CD4-positive, alpha-beta T cell (primary cell): ENCODE measurements around the gene NANOS3. TPM values are rescaled to one million over a fixed set of nuclear protein-coding genes. Genes with fewer than 3 reads are reported as not detected.
A peak's percentile ranks its signal among the peaks of the same experiment; 100 is the strongest.

ENCODE experiments used
- ATAC-seq: fragments of 200-7000 bp; cut with Tn5 transposase; one replicate; pipeline ENCODE4 v1.10.0; 2022; ENCODE audit warnings: mild to moderate bottlenecking; ENCODE audit not compliant: poor library complexity
- CTCF ChIA-PET: fragments of 350-600 bp; sonication (Branson Sonifier 250); formaldehyde crosslinking; loops from one replicate; lab custom pipeline; 2021; ENCODE audit warnings: antibody characterized with exemption, inconsistent platforms; lab: Charles Lee
- POLR2A ChIA-PET: fragments of 350-600 bp; sonication (Branson Sonifier 250); formaldehyde crosslinking; loops from one replicate; lab custom pipeline; 2021; ENCODE audit warnings: antibody characterized with exemption, inconsistent platforms; lab: Charles Lee
- DNase-seq, 14 experiments: peaks; one replicate each; pipeline ENCODE4 v3.0.0-alpha.2; 2013 to 2020; ENCODE audit warnings: mixed read lengths in 2 of 14
- H3K27ac ChIP-seq, 2 donors: one replicate each; pipeline versions ENCODE4 v1.5.1 to v1.7.0; 2013; ENCODE audit warnings: low read length in 2 of 2, low read depth in 1 of 2, mild to moderate bottlenecking in 1 of 2
- H3K27me3 ChIP-seq, 2 experiments: 1 replicate in 1 of 2; 2 replicates in 1 of 2; pipeline versions ENCODE4 v1.6.1 to v1.7.0; 2013; ENCODE audit warnings: low read length in 2 of 2, control low read depth in 1 of 2, mild to moderate bottlenecking in 1 of 2, moderate library complexity in 1 of 2; ENCODE audit not compliant: insufficient read depth in 2 of 2, control insufficient read depth in 1 of 2
- H3K36me3 ChIP-seq: one replicate; pipeline ENCODE4 v1.6.1; 2013; ENCODE audit warnings: low read length, control low read depth; ENCODE audit not compliant: insufficient read depth
- H3K4me1 ChIP-seq: one replicate; pipeline ENCODE4 v1.6.1; 2013; ENCODE audit warnings: low read length, control low read depth; ENCODE audit not compliant: insufficient read depth
- H3K4me3 ChIP-seq: one replicate; pipeline ENCODE4 v1.5.1; 2013; ENCODE audit warnings: mild to moderate bottlenecking, low read length, moderate library complexity
- H3K9me3 ChIP-seq, 2 experiments: 1 replicate in 1 of 2; 2 replicates in 1 of 2; pipeline versions ENCODE4 v1.6.1 to v1.7.0; 2013; ENCODE audit warnings: low read length in 2 of 2, mild to moderate bottlenecking in 2 of 2, control low read depth in 1 of 2, moderate library complexity in 1 of 2; ENCODE audit not compliant: control insufficient read depth in 1 of 2, insufficient read depth in 1 of 2
- H3K27ac Mint-ChIP-seq: one replicate; pipeline ENCODE4 v1.8.0; 2020; ENCODE audit warnings: mixed read lengths
- H3K27me3 Mint-ChIP-seq: one replicate; pipeline ENCODE4 v1.8.0; 2021; ENCODE audit warnings: mixed read lengths
- H3K36me3 Mint-ChIP-seq: one replicate; pipeline ENCODE4 v1.8.0; 2021; ENCODE audit warnings: low read depth, mixed read lengths
- H3K4me1 Mint-ChIP-seq: one replicate; pipeline ENCODE4 v1.8.0; 2021; ENCODE audit warnings: low read depth, mixed read lengths
- H3K4me3 Mint-ChIP-seq: one replicate; pipeline ENCODE4 v1.8.0; 2020; ENCODE audit warnings: mild to moderate bottlenecking, mixed read lengths
- H3K9me3 Mint-ChIP-seq: one replicate; pipeline ENCODE4 v1.8.0; 2020; ENCODE audit warnings: mixed read lengths
- intact Hi-C, 2 experiments: fragments of 100-400 bp; cut with DNase I in 1 of 2; cut with micrococcal nuclease in 1 of 2; formaldehyde crosslinking; loops; one replicate each; pipeline versions ENCODE4 v1.15.1 to v1.9.0; 2023 to 2025; cut with DNase I, micrococcal nuclease
- total RNA-seq, 174 experiments: library from RNA in 2 of 174; stranded (reverse) in 2 of 174; gene quantifications; one replicate each; pipeline ENCODE4 v1.2.3 and lab custom pipeline; 2021 to 2026
- TF ChIP-seq, protein P1 (sequence below): fragments of 200-600 bp; IDR thresholded peaks from one replicate; pipeline ENCODE4 v1.8.0; 2022; ENCODE audit warnings: antibody characterized with exemption, mild to moderate bottlenecking

NANOS3 gene
- total RNA-seq, 2 experiments from 2014 or later, result 0.87 TPM; not detected in 1

DNA sequence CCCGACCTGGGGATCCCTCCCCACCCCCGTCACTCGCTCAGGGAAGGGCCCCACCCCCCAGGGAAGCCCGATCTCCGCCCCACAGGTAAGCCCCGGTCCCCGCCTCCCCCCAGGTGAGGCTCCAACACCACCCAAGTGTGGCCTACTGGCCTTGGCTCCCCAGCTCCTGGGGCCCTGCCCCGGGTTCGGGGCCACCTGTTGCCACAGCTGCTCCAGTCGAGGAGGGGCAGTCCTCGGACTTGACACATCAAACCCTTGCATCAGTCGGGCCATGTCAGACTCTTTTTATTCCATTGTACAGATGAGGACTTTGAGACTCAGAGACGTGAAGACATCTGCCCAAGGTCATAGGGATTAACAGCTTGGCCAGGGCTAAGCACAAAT is 29.6 kb downstream of the NANOS3 start:
- no peak overlapping the region for H3K27ac ChIP-seq
- no peaks in the 10 kb centered on the region for H3K27me3 ChIP-seq
- peak in 11 of 14 experiments; percentile 13 to 64 (median 33) for DNase-seq
- ChIA-PET CTCF (interaction anchor here (0.7 kb wide), 1 partner anchor 442 kb away, joined by 3 read pairs; no protein-coding TSS in a partner anchor), POLR2A (interaction anchor here (0.8 to 2.7 kb wide), 5 partner anchors 10 to 125 kb away, joined by 4 to 9 read pairs (median 4); partner anchors contain the start of genes DCAF15, IL27RA and RFX1)
- TF ChIP-seq, protein P1, sequence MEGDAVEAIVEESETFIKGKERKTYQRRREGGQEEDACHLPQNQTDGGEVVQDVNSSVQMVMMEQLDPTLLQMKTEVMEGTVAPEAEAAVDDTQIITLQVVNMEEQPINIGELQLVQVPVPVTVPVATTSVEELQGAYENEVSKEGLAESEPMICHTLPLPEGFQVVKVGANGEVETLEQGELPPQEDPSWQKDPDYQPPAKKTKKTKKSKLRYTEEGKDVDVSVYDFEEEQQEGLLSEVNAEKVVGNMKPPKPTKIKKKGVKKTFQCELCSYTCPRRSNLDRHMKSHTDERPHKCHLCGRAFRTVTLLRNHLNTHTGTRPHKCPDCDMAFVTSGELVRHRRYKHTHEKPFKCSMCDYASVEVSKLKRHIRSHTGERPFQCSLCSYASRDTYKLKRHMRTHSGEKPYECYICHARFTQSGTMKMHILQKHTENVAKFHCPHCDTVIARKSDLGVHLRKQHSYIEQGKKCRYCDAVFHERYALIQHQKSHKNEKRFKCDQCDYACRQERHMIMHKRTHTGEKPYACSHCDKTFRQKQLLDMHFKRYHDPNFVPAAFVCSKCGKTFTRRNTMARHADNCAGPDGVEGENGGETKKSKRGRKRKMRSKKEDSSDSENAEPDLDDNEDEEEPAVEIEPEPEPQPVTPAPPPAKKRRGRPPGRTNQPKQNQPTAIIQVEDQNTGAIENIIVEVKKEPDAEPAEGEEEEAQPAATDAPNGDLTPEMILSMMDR, result no peak
- peaks cover 24% of the 10 kb centered on the region for H3K4me1 ChIP-seq
- no peaks in the 10 kb centered on the region for H3K27me3 Mint-ChIP-seq
- H3K4me3 ChIP-seq, result peak overlapping the region; percentile 77
- H3K27ac Mint-ChIP-seq, result peak overlapping the region; percentile 28
- H3K36me3 Mint-ChIP-seq, result peaks cover 12% of the 10 kb centered on the region
- H3K9me3 Mint-ChIP-seq, result no peaks in the 10 kb centered on the region
- peak overlapping the region; percentile 83 for H3K4me3 Mint-ChIP-seq
- H3K4me1 Mint-ChIP-seq, result peaks cover 13% of the 10 kb centered on the region
- peaks cover 9% of the 10 kb centered on the region for H3K36me3 ChIP-seq
- intact Hi-C loops, result loop anchor here in 1 of 2 experiments (1.0 to 5.0 kb wide), 4 partner anchors 26 to 786 kb away; partner anchors contain the start of genes DCAF15, RFX1 and ZNF333
- ATAC-seq, result peak; percentile 50
- H3K9me3 ChIP-seq, result no peaks in the 10 kb centered on the region

DNA sequence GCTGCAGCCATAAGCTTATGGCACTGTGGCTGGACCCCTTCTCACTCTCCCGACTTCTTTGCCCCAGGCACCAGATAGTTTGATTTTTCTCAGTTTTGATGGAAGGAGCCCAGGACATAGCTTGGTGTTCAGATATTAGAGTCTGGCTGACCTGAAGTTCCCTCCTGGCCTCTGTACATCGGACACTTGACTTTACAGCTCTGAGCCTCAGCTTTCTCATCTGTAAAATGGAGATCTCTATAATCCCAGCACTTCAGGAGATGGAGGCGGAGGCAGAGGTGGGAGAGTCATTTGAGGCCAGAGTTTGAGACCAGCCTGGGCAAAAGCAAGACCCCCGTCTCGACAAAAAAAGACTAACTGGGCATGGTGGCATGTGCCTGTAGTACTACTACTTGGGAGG is 30.0 kb downstream of the NANOS3 start:
- Mint-ChIP-seq H3K27ac (peak overlapping the region; percentile 28), H3K36me3 (peaks cover 14% of the 10 kb centered on the region), H3K27me3 (no peaks in the 10 kb centered on the region), H3K4me1 (peaks cover 13% of the 10 kb centered on the region), H3K9me3 (no peaks in the 10 kb centered on the region), H3K4me3 (peak overlapping the region; percentile 83)
- Histone ChIP-seq H3K27me3 (no peaks in the 10 kb centered on the region), H3K9me3 (no peaks in the 10 kb centered on the region), H3K36me3 (peaks cover 9% of the 10 kb centered on the region), H3K27ac (no peak overlapping the region), H3K4me3 (peak overlapping the region; percentile 77), H3K4me1 (peaks cover 24% of the 10 kb centered on the region)
- no peak for DNase-seq
- ATAC-seq, result no peak
- TF ChIP-seq, protein P1, result no peak
- CTCF ChIA-PET, result interaction anchor here (0.7 kb wide), 1 partner anchor 441 kb away, joined by 3 read pairs; no protein-coding TSS in a partner anchor
- intact Hi-C loops, result loop anchor here in 1 of 2 experiments (1.0 to 5.0 kb wide), 4 partner anchors 26 to 785 kb away; partner anchors contain the start of genes DCAF15, RFX1 and ZNF333
- POLR2A ChIA-PET, result interaction anchor here (0.8 to 2.7 kb wide), 5 partner anchors 10 to 125 kb away, joined by 4 to 9 read pairs (median 4); partner anchors contain the start of genes DCAF15, IL27RA and RFX1

DNA sequence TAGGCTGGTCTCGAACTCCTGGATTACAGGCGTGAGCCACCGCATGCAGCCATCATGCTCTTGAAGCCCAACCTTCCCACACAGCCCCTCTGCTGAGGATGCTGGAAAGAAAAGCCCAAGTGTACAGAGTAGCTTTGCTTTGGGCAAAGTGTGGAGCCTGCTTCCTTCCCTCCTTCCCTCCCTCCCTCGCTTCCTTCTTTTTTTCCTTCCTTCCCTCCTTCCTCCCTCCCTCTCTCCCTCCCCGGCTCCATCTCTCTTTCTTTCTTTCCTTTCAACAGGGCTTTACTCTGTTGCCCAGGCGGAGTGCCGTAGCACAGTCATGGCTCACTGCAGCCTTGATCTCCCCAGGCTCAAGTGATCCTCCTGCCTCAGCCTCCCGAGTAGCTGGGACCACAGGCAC is 31.7 kb downstream of the NANOS3 start:
- POLR2A ChIA-PET, result no interaction called here
- ATAC-seq, result no peak

More for the DNA sequence above, 31.7 kb downstream of the NANOS3 start:
- no peak overlapping the region for H3K4me3 ChIP-seq
- Mint-ChIP-seq H3K4me3 (peak overlapping the region; percentile 42), H3K9me3 (no peaks in the 10 kb centered on the region), H3K27me3 (no peaks in the 10 kb centered on the region), H3K36me3 (peaks cover 25% of the 10 kb centered on the region), H3K27ac (no peak overlapping the region), H3K4me1 (peaks cover 13% of the 10 kb centered on the region)
- H3K27me3 ChIP-seq, result no peaks in the 10 kb centered on the region
- TF ChIP-seq, protein P1, result no peak
- CTCF ChIA-PET, result no interaction called here
- intact Hi-C loops, result loop anchor here in 1 of 2 experiments (5.0 kb wide), 2 partner anchors 99 to 784 kb away; partner anchors contain the start of genes RFX1 and ZNF333
- H3K27ac ChIP-seq, result no peak overlapping the region
- no peaks in the 10 kb centered on the region for H3K9me3 ChIP-seq
- H3K4me1 ChIP-seq, result peaks cover 19% of the 10 kb centered on the region
- H3K36me3 ChIP-seq, result peaks cover 21% of the 10 kb centered on the region
- no peak for DNase-seq
